Prostate gland (tissue), 2 donors: ENCODE results near the gene TAS2R19. TPM values are rescaled to one million over a fixed set of nuclear protein-coding genes. Genes with fewer than 3 reads are reported as not detected.

Experiments
- DNase-seq: peaks from one replicate; pipeline ENCODE4 v3.0.0-alpha.2; 2019; ENCODE audit warnings: low spot score
- H3K27ac ChIP-seq, 2 donors: fragments of 200-600 bp; sonication (generic); 2 replicates each; pipeline ENCODE4 v1.5.1; 2017 to 2019
- H3K27me3 ChIP-seq: fragments of 200-600 bp; sonication (generic); replicated peaks from 2 replicates; pipeline ENCODE4 v1.5.1; 2019; ENCODE audit not compliant: insufficient read depth
- H3K36me3 ChIP-seq, 2 donors: fragments of 200-600 bp; sonication (generic); 1 replicate in 1 of 2; 2 replicates in 1 of 2; pipeline versions ENCODE4 v1.5.1 to v1.8.1; 2017 to 2019
- H3K4me1 ChIP-seq: fragments of 200-600 bp; sonication (generic); replicated peaks from 2 replicates; pipeline ENCODE4 v1.5.1; 2019
- H3K4me3 ChIP-seq, 2 donors: fragments of 200-600 bp; sonication (generic); 2 replicates each; pipeline ENCODE4 v1.5.1; 2017 to 2019
- H3K9me3 ChIP-seq: fragments of 200-600 bp; sonication (generic); 2 replicates; pipeline ENCODE4 v1.5.1; 2017
- CTCF ChIP-seq, 4 experiments: fragments of 200-600 bp in 2 of 4; fragments of 450-650 bp in 2 of 4; sonication (generic) in 2 of 4; IDR thresholded peaks; 1 replicate in 3 of 4; 2 replicates in 1 of 4; pipeline ENCODE4 v1.5.1; 2016 to 2019; ENCODE audit warnings: antibody characterized with exemption in 4 of 4, mild to moderate bottlenecking in 2 of 4, moderate library complexity in 2 of 4
- POLR2A ChIP-seq: fragments of 450-650 bp; IDR thresholded peaks from one replicate; pipeline ENCODE4 v1.6.1; 2016; ENCODE audit warnings: antibody characterized with exemption, mild to moderate bottlenecking
- POLR2AphosphoS5 ChIP-seq: sonication (generic); formaldehyde crosslinking; IDR thresholded peaks from one replicate; pipeline ENCODE4 v1.6.1; 2017; ENCODE audit warnings: antibody characterized with exemption
- WGBS: methylation state at CpG from one replicate; pipeline ENCODE4 v1.1.5; 2018; 5-methylcytosine and 5-hydroxymethylcytosine counted together
- intact Hi-C: fragments of 100-400 bp; cut with DNase I; formaldehyde crosslinking; loops from one replicate; pipeline ENCODE4 v1.14.2; 2022
- total RNA-seq, 2 donors: library from RNA; depleted of rRNA; stranded (reverse); fragments of >200 nt; gene quantifications; one replicate each; pipeline ENCODE4 v1.1.0, GENCODE V29; 2016

The TAS2R19 gene
- total RNA-seq, 2 donors from 2014 or later: 1.2 to 6.1 TPM

- H3K9me3 ChIP-seq: no peaks in the 10 kb centered on the region
- H3K27ac ChIP-seq: no peak overlapping the region
- H3K4me3 ChIP-seq: no peak overlapping the region
- no peak for DNase-seq
- H3K27me3 ChIP-seq: no peaks in the 10 kb centered on the region
- H3K36me3 ChIP-seq: no peaks in the 10 kb centered on the region
- TF ChIP-seq POLR2AphosphoS5 (no peak), CTCF (IDR thresholded peaks at IDR 0.05) (no peak)
- intact Hi-C loops: no loop called here
- no peaks in the 10 kb centered on the region for H3K4me1 ChIP-seq
- WGBS: 95% methylated on average over 3 of the region's 3 CpGs
Measured at GRCh38 chr12:10994307-10994706, 28.1 kb downstream of the TAS2R19 start.

GRCh38 chr12:10989107-10989506 is 33.3 kb downstream of the TAS2R19 start:
- DNase-seq: no peak
- Histone ChIP-seq H3K9me3 (no peaks in the 10 kb centered on the region), H3K4me3 (no peak overlapping the region), H3K36me3 (no peaks in the 10 kb centered on the region), H3K27me3 (no peaks in the 10 kb centered on the region), H3K27ac (no peak overlapping the region), H3K4me1 (no peaks in the 10 kb centered on the region)
- 99% methylated on average over 2 of the region's 2 CpGs for WGBS
- intact Hi-C loops: no loop called here
- TF ChIP-seq POLR2AphosphoS5 (no peak), CTCF (IDR thresholded peaks at IDR 0.05) (no peak), POLR2A (no peak)

GRCh38 chr12:10986812-10987211 is 35.6 kb downstream of the TAS2R19 start, which contains the start of gene TAS2R50:
Gene TAS2R50 (minus strand): TSS chr12:10986912. CDS start chr12:10986860, 52 bp downstream.
- no peaks in the 10 kb centered on the region for H3K9me3 ChIP-seq
- no peaks in the 10 kb centered on the region for H3K36me3 ChIP-seq
- WGBS: 49% methylated on average over 2 of the region's 2 CpGs
- TF ChIP-seq POLR2A (no peak), POLR2AphosphoS5 (no peak), CTCF (IDR thresholded peaks at IDR 0.05) (no peak)
- H3K27me3 ChIP-seq: no peaks in the 10 kb centered on the region
- no peak within 1 kb of the TSS for H3K27ac ChIP-seq
- no peak within 1 kb of the TSS for H3K4me3 ChIP-seq
- H3K4me1 ChIP-seq: no peaks in the 10 kb centered on the region
- intact Hi-C loops: no loop called here
- no peak for DNase-seq

GRCh38 chr12:10982244-10982643 is 40.2 kb downstream of the TAS2R19 start:
- no peak overlapping the region for H3K4me3 ChIP-seq
- no peak for DNase-seq
- H3K9me3 ChIP-seq: no peaks in the 10 kb centered on the region
- TF ChIP-seq POLR2AphosphoS5 (no peak), CTCF (IDR thresholded peaks at IDR 0.05) (no peak), POLR2A (no peak)
- no peaks in the 10 kb centered on the region for H3K36me3 ChIP-seq
- intact Hi-C loops: no loop called here
- H3K27me3 ChIP-seq: no peaks in the 10 kb centered on the region
- WGBS: 95% methylated on average over 5 of the region's 5 CpGs
- H3K27ac ChIP-seq: no peak overlapping the region
- no peaks in the 10 kb centered on the region for H3K4me1 ChIP-seq

GRCh38 chr12:10974965-10975364 is 47.5 kb downstream of the TAS2R19 start:
- intact Hi-C loops: no loop called here
- Histone ChIP-seq H3K36me3 (no peaks in the 10 kb centered on the region), H3K27ac (no peak overlapping the region), H3K27me3 (no peaks in the 10 kb centered on the region), H3K4me1 (no peaks in the 10 kb centered on the region), H3K4me3 (no peak overlapping the region), H3K9me3 (no peaks in the 10 kb centered on the region)
- DNase-seq: no peak
- WGBS: 90% methylated on average over 3 of the region's 3 CpGs
- TF ChIP-seq CTCF (IDR thresholded peaks at IDR 0.05) (no peak), POLR2A (no peak), POLR2AphosphoS5 (no peak)

Other genes starting within 250 kb of the TAS2R19 start
- gene TAS2R7, start 220.0 kb downstream of the TAS2R19 start, total RNA-seq: not detected
- gene TAS2R8, start 215.3 kb downstream of the TAS2R19 start, total RNA-seq: not detected
- gene TAS2R9, start 212.5 kb downstream of the TAS2R19 start, total RNA-seq: not detected
- under 1 TPM in 1 of 2 donors, not detected in 1; 0.41 TPM for gene TAS2R10, start 196.3 kb downstream of the TAS2R19 start, total RNA-seq
- 10 to 100 TPM in 1 of 2 donors, 1 to 10 TPM in 1; 7.9 to 66.9 TPM for gene PRR4, start 173.1 kb downstream of the TAS2R19 start, total RNA-seq
- gene PRH1, start 138.4 kb downstream of the TAS2R19 start, total RNA-seq: 10 to 100 TPM in 1 of 2 donors, 1 to 10 TPM in 1; 5.3 to 64.4 TPM
- gene TAS2R13, start 113.1 kb downstream of the TAS2R19 start, total RNA-seq: 1 to 10 TPM; 1.1 to 1.4 TPM
- gene PRH2, start 93.4 kb downstream of the TAS2R19 start, total RNA-seq: 1 to 10 TPM in 1 of 2 donors, not detected in 1; 1.8 TPM
- gene TAS2R14, start 83.4 kb downstream of the TAS2R19 start, total RNA-seq: 1 to 10 TPM; 2.1 to 3.7 TPM
- gene TAS2R50, start 35.7 kb downstream of the TAS2R19 start, total RNA-seq: 1 to 10 TPM in 1 of 2 donors, not detected in 1; 2.7 TPM
- gene TAS2R20, start 24.3 kb downstream of the TAS2R19 start, total RNA-seq: 1 to 10 TPM; 1.2 to 3.6 TPM
- 1 to 10 TPM in 1 of 2 donors, under 1 TPM in 1; 0.59 to 5.1 TPM for gene TAS2R31, start 8.8 kb upstream of the TAS2R19 start, total RNA-seq
- 1 to 10 TPM; 1.9 to 2.0 TPM for gene TAS2R46, start 39.7 kb upstream of the TAS2R19 start, total RNA-seq
- 1 to 10 TPM in 1 of 2 donors, under 1 TPM in 1; 0.36 to 3.6 TPM for gene TAS2R43, start 69.7 kb upstream of the TAS2R19 start, total RNA-seq
- gene TAS2R30, start 112.0 kb upstream of the TAS2R19 start, total RNA-seq: 1 to 10 TPM; 1.5 to 3.7 TPM
- gene SMIM10L1, start 148.6 kb upstream of the TAS2R19 start, total RNA-seq: 10 to 100 TPM in 1 of 2 donors, 1 to 10 TPM in 1; 9.8 to 10.8 TPM
- not detected for gene TAS2R42, start 164.3 kb upstream of the TAS2R19 start, total RNA-seq
- not detected for gene PRB3, start 247.1 kb upstream of the TAS2R19 start, total RNA-seq